ENCODE results near the gene MAMLD1. TPM values are rescaled to one million over a fixed set of nuclear protein-coding genes. Genes with fewer than 3 reads are reported as not detected.

The MAMLD1 gene
- total and polyA plus RNA-seq, 7 donors = under 0.01 to 6.4 (median 1.2) TPM

DNA sequence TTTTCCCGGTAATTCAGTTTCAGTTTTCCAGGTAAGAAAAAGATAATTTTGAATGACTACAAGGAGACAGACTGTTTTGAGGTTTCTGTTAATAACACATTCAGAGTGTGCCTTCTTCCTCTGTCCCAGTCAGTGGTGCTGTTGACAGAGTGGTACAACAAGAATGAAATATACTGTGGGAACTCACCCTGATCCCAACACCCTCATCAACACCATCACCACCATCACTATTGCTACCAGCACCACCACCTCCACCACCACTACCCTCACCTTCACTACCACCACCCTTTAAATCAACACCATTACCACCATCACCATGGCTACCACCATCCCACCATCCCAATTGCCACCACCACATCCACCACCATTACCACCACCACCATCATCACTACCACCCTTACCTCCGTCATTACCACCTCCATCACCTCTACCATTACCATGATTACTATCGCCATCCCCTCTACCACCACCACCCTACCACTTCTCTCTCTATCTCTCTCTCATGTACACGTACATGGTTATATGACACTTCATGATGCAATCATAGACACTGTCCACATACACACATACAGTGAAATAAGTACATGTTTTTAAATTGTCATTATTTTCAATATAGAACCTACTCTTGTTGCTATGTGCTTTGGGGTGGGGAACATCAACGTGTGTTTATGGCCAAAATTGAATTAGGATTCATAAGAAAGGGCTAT lies 91.5 kb downstream of the MAMLD1 start:
- intact Hi-C loops (cut with DNase I) = no loop called here
- TF ChIP-seq, protein P1, sequence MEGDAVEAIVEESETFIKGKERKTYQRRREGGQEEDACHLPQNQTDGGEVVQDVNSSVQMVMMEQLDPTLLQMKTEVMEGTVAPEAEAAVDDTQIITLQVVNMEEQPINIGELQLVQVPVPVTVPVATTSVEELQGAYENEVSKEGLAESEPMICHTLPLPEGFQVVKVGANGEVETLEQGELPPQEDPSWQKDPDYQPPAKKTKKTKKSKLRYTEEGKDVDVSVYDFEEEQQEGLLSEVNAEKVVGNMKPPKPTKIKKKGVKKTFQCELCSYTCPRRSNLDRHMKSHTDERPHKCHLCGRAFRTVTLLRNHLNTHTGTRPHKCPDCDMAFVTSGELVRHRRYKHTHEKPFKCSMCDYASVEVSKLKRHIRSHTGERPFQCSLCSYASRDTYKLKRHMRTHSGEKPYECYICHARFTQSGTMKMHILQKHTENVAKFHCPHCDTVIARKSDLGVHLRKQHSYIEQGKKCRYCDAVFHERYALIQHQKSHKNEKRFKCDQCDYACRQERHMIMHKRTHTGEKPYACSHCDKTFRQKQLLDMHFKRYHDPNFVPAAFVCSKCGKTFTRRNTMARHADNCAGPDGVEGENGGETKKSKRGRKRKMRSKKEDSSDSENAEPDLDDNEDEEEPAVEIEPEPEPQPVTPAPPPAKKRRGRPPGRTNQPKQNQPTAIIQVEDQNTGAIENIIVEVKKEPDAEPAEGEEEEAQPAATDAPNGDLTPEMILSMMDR (IDR thresholded peaks at IDR 0.05) = no peak
- TF ChIP-seq POLR2AphosphoS5 (IDR thresholded peaks at IDR 0.05) = no peak
- TF ChIP-seq POLR2A (IDR thresholded peaks at IDR 0.05) = no peak
- TF ChIP-seq EP300 (IDR thresholded peaks at IDR 0.05) = no peak
- H3K9me3 ChIP-seq = no peaks in the 10 kb centered on the region
- no peaks in the 10 kb centered on the region for H3K27me3 ChIP-seq
- no peaks in the 10 kb centered on the region for H3K36me3 ChIP-seq
- WGBS, 2 donors = 62 to 87% methylated on average over 5 of the region's 5 CpGs
- H3K4me1 ChIP-seq = no peaks in the 10 kb centered on the region
- no peak overlapping the region for H3K4me3 ChIP-seq
- H3K27ac ChIP-seq = no peak overlapping the region
- no peak for DNase-seq

DNA sequence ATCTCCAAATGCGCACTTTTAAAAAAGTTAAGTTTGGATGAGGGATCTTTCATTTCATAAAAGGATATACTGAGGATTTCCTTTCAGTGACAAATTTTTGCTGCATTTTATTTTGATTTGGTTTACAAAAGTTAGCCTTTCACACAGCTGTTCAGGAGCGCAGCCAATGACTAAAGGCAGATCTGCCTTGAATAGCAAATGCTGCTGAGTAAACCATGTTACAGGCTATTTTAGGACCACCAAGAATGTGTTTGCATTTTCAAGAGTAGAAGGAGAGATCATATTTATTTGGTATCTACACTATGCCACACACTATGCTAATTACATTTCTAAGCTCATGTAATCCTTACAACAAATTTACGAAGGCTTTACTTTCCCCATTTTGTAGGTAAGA lies 92.1 kb downstream of the MAMLD1 start:
- WGBS, 2 donors = 88 to 92% methylated on average over 3 of the region's 3 CpGs

DNA sequence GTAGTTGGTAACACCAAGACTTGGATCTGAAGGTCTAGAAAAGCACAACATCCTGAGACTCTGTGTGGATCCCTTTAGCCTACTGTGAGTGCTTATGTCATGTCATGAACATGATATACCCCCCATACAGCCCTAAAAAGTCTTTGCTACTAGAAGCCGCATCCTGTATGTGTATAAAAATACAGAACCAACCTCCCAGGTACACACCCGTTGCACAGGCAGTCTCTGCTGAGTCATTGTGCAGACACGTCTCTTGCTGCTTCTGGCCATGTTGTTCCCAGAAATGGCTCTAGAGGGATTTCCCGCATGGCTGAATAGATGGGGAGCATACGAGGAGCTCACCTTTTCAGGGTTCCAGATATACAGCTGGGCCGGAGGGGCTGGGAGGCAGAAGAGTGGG lies 93.3 kb downstream of the MAMLD1 start:
- intact Hi-C loops (cut with DNase I) = no loop called here
- Histone ChIP-seq H3K27me3 (no peaks in the 10 kb centered on the region), H3K9me3 (no peaks in the 10 kb centered on the region), H3K4me1 (no peaks in the 10 kb centered on the region), H3K27ac (no peak overlapping the region), H3K4me3 (no peak overlapping the region), H3K36me3 (no peaks in the 10 kb centered on the region)
- TF ChIP-seq POLR2A (IDR thresholded peaks at IDR 0.05) (no peak), POLR2AphosphoS5 (IDR thresholded peaks at IDR 0.05) (no peak)
- TF ChIP-seq, protein P1 (IDR thresholded peaks at IDR 0.05) = no peak
- 68 to 78% methylated on average over 6 of the region's 6 CpGs for WGBS, 2 donors
- DNase-seq = no peak

More for the DNA sequence above, 92.1 kb downstream of the MAMLD1 start:
- H3K27me3 ChIP-seq = no peaks in the 10 kb centered on the region
- no peak overlapping the region for H3K27ac ChIP-seq
- H3K36me3 ChIP-seq = no peaks in the 10 kb centered on the region
- no peak for DNase-seq
- H3K4me3 ChIP-seq = no peak overlapping the region
- TF ChIP-seq POLR2A (IDR thresholded peaks at IDR 0.05) (no peak), POLR2AphosphoS5 (IDR thresholded peaks at IDR 0.05) (no peak), EP300 (IDR thresholded peaks at IDR 0.05) (no peak)
- TF ChIP-seq, protein P1 (IDR thresholded peaks at IDR 0.05) = no peak
- H3K9me3 ChIP-seq = no peaks in the 10 kb centered on the region
- intact Hi-C loops (cut with DNase I) = no loop called here
- no peaks in the 10 kb centered on the region for H3K4me1 ChIP-seq

DNA sequence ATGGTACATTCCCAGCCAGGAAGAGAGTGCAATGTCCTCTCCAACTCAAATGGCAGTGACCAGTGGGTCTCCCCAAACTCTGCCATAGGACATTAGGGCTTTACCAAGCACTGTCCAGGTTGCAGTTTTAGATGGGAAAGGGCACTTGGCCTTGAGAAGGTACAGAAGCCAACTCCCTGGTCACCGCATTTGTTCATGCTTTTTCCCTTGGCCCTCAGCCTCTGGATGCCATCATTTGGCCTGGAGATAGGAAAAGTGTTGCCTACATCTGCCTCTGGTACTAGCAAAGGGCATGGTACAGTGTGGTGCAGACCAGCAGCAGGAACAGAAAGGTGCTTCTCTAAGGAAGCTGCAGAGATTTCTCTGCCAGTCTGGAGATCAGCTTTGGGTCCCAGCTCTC lies 93.8 kb downstream of the MAMLD1 start:
- Histone ChIP-seq H3K36me3 (no peaks in the 10 kb centered on the region), H3K27ac (no peak overlapping the region), H3K9me3 (no peaks in the 10 kb centered on the region), H3K4me1 (no peaks in the 10 kb centered on the region), H3K4me3 (no peak overlapping the region), H3K27me3 (no peaks in the 10 kb centered on the region)
- WGBS, 2 donors = 97 to 100% methylated on average over 1 of the region's 1 CpG
- intact Hi-C loops (cut with DNase I) = no loop called here
- no peak for DNase-seq
- TF ChIP-seq, protein P1 (IDR thresholded peaks at IDR 0.05) = no peak
- TF ChIP-seq EP300 (IDR thresholded peaks at IDR 0.05) (no peak), POLR2AphosphoS5 (IDR thresholded peaks at IDR 0.05) (no peak), POLR2A (IDR thresholded peaks at IDR 0.05) (no peak)

DNA sequence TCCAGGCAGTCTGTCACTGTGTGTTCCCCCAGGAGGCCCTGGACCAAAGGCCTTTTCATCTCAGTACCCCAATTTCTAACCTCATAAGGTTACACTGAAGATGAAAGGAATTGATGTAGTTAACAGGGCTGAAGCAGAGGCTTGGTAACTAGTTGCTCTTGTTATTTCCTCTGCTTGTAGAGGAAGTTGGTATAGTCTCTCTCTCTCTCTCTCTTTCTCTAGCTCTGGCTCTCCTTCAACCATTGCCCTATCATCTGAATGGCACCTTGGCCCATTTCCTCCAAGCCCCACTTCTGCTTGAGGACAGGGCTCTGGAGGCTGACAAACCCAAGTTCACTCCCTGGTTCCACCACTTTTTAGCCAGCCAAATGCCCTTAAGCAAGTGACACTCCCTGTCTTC lies 96.1 kb downstream of the MAMLD1 start:
- H3K27ac ChIP-seq = no peak overlapping the region
- H3K4me3 ChIP-seq = no peak overlapping the region
- H3K36me3 ChIP-seq = no peaks in the 10 kb centered on the region
- H3K27me3 ChIP-seq = no peaks in the 10 kb centered on the region
- TF ChIP-seq EP300 (IDR thresholded peaks at IDR 0.05) (no peak), POLR2A (IDR thresholded peaks at IDR 0.05) (no peak), POLR2AphosphoS5 (IDR thresholded peaks at IDR 0.05) (no peak)
- TF ChIP-seq, protein P1 (IDR thresholded peaks at IDR 0.05) = no peak
- no peaks in the 10 kb centered on the region for H3K4me1 ChIP-seq
- H3K9me3 ChIP-seq = no peaks in the 10 kb centered on the region
- intact Hi-C loops (cut with DNase I) = no loop called here
- no peak for DNase-seq
